CD1c-positive myeloid dendritic cell (primary cell): ENCODE data around the gene CAVIN4.
A peak's percentile ranks its signal among the peaks of the same experiment; 100 is the strongest.

Experiments
- DNase-seq: peaks from one replicate; pipeline ENCODE4 v3.0.0-alpha.2; 2016; ENCODE audit errors: extremely low spot score

Gene CAVIN4

GRCh38 chr9:100590481-100590880, 12.6 kb downstream of the CAVIN4 start:
- DNase-seq, result no peak

DNA sequence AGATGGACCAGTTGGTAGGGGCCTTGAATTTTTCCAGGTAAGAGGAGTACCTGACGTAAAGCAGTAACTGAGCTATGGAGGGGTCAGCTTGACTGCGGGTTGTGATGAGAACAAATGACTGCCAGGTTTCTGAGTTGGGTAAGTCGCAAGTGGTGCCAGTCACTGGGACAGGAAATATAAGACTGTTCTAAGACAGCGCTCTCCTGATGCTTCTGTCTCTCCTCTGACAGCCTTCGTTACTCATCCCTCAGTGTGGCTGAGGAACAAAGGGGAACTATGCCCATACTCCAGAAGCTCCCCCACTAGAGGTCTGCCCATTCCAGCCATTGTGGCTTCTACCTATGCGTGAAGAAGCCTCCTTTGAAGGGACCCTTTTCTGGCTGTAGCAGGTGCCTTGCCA, 13.3 kb downstream of the CAVIN4 start:
- no peak for DNase-seq

GRCh38 chr9:100591639-100592412, 13.9 kb downstream of the CAVIN4 start:
- no peak for DNase-seq

- DNase-seq, result peak; percentile 67
Observed at GRCh38 chr9:100595391-100596199, 17.7 kb downstream of the CAVIN4 start.

DNA sequence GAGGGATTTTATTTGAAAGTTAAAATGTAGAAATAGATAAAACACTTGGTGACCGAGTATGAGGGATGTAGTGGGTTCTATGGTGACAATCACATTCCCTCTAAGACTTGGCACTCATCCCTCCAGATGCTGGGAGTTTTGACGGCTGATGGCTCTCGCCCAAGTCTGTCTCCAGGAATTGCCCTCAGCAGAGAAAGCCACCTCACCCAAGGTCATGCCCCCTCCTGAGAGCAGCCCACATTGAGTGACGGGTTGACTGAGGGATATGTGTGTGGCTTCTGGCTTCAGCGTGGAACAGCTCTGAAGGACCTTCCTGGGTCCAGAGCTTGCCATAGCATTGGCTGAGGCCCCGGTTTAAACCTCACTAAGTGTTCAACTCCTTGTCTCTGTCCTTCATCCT, 19.4 kb downstream of the CAVIN4 start:
- no peak for DNase-seq

DNA sequence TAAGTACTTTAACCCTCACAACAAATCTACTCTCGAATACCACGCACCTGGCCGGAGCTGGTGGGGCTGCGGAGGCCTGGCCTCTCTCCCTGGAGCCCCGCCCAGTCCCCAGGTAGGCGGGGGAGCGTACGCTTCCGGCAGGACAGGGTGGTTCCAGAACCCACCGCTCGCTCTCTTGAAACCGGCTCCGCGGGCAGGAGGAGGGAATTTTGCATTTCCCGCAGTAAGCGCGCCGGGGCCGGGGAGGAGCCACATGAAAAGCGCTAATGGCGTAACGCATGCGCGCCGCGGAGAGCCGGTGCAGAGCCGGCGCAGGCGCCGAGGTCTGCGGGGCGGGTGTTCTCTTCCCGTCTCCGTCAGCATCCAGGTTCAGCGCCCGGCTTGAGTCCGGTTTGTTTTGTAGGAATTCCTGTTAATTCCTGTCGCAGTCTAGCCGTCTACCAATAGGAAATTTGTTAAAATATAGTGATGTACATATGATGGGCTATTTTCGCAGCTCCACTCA, 20.8 kb downstream of the CAVIN4 start:
- peak; percentile 89 for DNase-seq

DNA sequence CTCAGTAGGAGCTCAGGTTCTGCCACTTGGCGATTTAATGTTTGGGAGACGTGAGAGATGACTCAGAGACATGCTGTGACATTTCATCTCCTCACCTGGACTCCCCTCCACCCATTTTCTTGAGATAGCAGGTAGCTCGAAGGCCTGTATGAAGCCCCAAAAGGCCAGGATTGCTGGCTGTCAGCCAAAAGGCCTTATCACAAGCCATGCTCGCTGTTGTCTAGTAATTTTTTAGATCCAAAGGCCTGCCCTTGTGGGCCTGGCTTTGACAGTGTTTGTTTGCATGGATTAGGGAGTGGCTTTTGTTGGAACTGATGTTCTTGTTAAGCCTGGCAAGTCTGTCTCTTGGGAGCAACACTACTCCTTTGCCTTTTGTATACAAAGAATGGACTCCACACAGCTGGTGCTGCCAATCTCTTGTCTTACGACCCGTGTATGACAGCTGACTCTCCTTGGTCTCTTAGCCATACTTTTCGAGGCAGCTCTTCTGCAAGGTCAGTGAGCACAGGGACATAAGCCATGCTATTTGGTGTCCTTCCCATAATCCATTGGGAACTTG, 22.7 kb downstream of the CAVIN4 start:
- no peak for DNase-seq

DNA sequence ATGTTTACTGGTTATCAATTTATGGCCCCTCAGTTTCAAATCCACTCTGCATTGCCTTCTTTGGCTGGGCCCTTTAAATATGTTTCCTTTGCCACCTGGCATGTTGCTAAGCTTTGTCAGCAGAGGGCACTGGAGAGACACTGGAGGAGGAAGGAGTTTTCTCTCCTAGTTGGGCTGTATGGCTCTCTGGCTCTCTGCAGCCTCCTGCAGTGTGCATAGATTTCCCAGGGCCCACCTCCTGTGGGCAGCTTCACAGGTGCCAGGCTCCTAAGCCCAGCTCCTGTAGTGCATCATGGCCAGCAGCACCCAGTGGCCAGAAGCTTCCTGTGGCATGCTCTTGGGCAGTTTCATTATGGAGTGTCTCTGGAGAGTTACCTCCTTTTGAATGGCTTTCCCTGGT, 23.3 kb downstream of the CAVIN4 start:
- peak; percentile 50 for DNase-seq

DNA sequence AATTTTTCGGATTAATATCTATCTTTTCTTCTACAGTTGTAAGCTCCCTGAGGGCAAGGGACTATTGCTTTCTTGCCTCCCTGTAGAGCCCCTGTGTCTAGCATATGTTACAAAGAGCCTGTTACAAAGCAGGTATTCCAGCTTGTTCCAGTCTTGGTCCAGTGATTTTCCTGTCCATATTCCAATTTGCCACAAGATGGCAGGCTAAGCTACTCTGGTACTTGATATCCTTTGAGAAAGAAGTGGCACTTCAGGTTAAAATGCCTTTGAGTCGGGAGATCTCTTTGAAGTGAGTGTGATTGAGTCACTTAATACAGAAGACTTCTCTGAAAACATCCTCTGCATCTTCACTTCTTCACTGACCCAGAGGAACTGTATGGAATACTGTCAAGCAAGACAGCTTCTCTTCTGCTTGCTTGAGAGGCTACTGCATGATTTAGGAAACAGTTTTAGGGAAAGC, 24.5 kb downstream of the CAVIN4 start:
- peak; percentile 14 for DNase-seq

DNA sequence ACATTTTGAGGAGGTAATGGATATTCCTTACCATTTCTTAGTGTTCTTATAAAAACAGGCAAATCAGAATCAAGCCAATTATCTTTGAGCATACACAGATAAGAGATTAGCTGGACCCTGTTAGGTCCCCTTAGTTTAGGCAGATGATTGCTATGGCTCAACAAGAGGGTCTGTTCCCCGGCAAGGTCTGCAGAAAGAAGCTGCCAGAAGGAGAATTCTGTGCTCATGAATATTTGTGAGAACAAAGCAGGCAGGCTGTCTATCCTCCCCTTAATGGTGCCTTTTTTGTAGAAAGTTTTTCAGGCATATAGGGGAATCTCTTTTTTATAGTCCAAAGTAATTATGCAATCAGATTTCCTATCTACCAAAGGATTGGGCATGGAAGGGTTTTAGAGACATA, 27.5 kb downstream of the CAVIN4 start:
- DNase-seq, result no peak

GRCh38 chr9:100619194-100619593, 41.3 kb downstream of the CAVIN4 start:
- no peak for DNase-seq

- DNase-seq, result no peak
Observed at GRCh38 chr9:100619665-100620064, 41.8 kb downstream of the CAVIN4 start.

DNA sequence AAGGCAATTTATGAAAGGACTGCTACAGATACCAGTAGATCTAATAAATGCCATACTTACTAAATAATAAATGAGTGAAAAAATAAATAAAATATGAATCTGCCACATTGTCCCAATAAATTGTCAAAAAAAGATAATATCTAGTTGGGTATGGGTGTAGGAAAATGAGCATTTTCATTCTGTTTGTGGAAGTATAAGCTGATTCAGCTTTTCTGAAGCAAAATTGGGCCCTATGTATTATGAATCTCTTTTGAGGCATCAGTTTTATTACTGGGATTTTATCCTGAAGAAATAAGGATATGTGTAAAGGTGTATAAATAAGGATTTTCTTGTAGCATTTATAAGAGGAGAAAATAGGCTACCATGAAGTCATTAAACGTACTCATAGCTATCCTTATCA, 46.1 kb downstream of the CAVIN4 start:
- DNase-seq, result no peak

- DNase-seq, result no peak
Observed at GRCh38 chr9:100626949-100627348, 49.1 kb downstream of the CAVIN4 start.

DNA sequence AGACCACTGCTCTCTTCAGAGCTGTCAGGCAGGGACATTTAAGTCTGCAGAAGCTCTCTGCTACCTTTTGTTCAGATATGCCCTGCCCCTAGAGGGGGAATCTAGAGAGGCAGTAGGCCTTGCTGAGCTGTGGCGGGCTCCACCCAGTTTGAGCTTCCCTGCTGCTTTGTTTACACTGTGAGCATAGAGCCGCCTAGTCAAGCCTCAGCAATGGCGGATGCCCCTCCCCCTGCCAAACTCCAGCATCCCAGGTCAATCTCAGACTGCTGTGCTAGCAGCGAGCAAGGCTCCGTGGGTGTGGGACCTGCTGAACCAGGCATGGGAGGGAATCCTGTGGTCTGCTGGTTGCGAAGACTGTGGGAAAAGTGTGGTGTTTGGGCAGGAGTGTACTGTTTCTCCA, 59.9 kb downstream of the CAVIN4 start:
- DNase-seq, result no peak
